OCI-LY7 (cell line): Measurements from ENCODE around the gene CHRNG. TPM values are rescaled to one million over a fixed set of nuclear protein-coding genes. Genes with fewer than 3 reads are reported as not detected.

ENCODE experiments used
- BruUV-seq: library from RNA; stranded (reverse); fragments of 400-500 nt; replicated peaks from 2 replicates; lab custom pipeline; 2021; lab: Mats Ljungman, UMichigan
- CTCF ChIA-PET: fragments of 300-600 bp; sonication (Branson Sonifier 250); formaldehyde crosslinking; loops from one replicate; lab custom pipeline; 2022; ENCODE audit warnings: antibody characterized with exemption; ENCODE audit not compliant: unreplicated experiment; lab: Charles Lee
- POLR2A ChIA-PET: fragments of 300-600 bp; sonication (Branson Sonifier 250); formaldehyde crosslinking; loops from one replicate; lab custom pipeline; 2022; ENCODE audit warnings: antibody characterized with exemption; lab: Charles Lee
- DNase-seq: peaks from one replicate; pipeline ENCODE4 v3.0.0-alpha.2; 2015; ENCODE audit warnings: low spot score
- H2AFZ ChIP-seq: fragments of 200-600 bp; sonication (generic), shearing (Covaris generic); 2 replicates; pipeline ENCODE4 v1.6.1; 2014; ENCODE audit warnings: mild to moderate bottlenecking, antibody characterized with exemption, low read length, moderate library complexity
- H3K27ac ChIP-seq: fragments of 200-600 bp; sonication (generic); 2 replicates; pipeline ENCODE4 v1.5.1; 2014; ENCODE audit warnings: mixed run types, low read depth, mild to moderate bottlenecking, moderate library complexity, low read length, inconsistent platforms; ENCODE audit not compliant: poor library complexity, severe bottlenecking
- H3K36me3 ChIP-seq: fragments of 200-600 bp; sonication (generic); 2 replicates; pipeline ENCODE4 v1.6.1; 2014; ENCODE audit warnings: mild to moderate bottlenecking, antibody characterized with exemption, low read length, moderate library complexity, mixed read lengths; ENCODE audit not compliant: insufficient read depth
- H3K4me1 ChIP-seq: fragments of 200-600 bp; sonication (generic); 2 replicates; pipeline ENCODE4 v1.5.1; 2014; ENCODE audit warnings: mild to moderate bottlenecking, low read length; ENCODE audit not compliant: insufficient read depth, poor library complexity, severe bottlenecking
- H3K4me2 ChIP-seq: fragments of 200-600 bp; sonication (generic); 2 replicates; pipeline ENCODE4 v1.6.1; 2014; ENCODE audit warnings: mild to moderate bottlenecking, low read length
- H3K4me3 ChIP-seq: fragments of 200-600 bp; sonication (generic); 2 replicates; pipeline ENCODE4 v1.5.1; 2014; ENCODE audit warnings: mild to moderate bottlenecking, low read depth, low read length; ENCODE audit not compliant: poor library complexity, severe bottlenecking
- H3K79me2 ChIP-seq: fragments of 200-600 bp; sonication (generic); 2 replicates; pipeline ENCODE4 v1.6.1; 2016; ENCODE audit warnings: low read depth, mild to moderate bottlenecking, low read length, moderate library complexity, mixed read lengths; ENCODE audit not compliant: insufficient read depth
- H3K9me2 ChIP-seq: fragments of 200-600 bp; sonication (generic); 2 replicates; pipeline ENCODE4 v1.6.1; 2016; ENCODE audit warnings: mild to moderate bottlenecking, low read length, mixed read lengths; ENCODE audit not compliant: insufficient read depth
- H3K9me3 ChIP-seq: fragments of 200-600 bp; sonication (generic); 2 replicates; pipeline ENCODE4 v1.6.1; 2014; ENCODE audit warnings: mild to moderate bottlenecking, mixed run types, low read length, mixed read lengths
- H4K20me1 ChIP-seq: fragments of 200-600 bp; sonication (generic); 2 replicates; pipeline ENCODE4 v1.6.1; 2014; ENCODE audit warnings: mild to moderate bottlenecking, antibody characterized with exemption, low read length, moderate library complexity, mixed read lengths; ENCODE audit not compliant: insufficient read depth
- EZH2phosphoT487 ChIP-seq: fragments of 200-600 bp; sonication (generic); IDR thresholded peaks from 2 replicates; pipeline ENCODE4 v1.6.1; 2018; ENCODE audit warnings: low read depth, borderline replicate concordance, mild to moderate bottlenecking, mixed run types, antibody characterized with exemption, low read length, moderate library complexity, mixed read lengths
- intact Hi-C: fragments of 100-400 bp; cut with micrococcal nuclease; formaldehyde crosslinking; loops from one replicate; pipeline ENCODE4 v1.10.0; 2022; ENCODE audit not compliant: unreplicated experiment
- total RNA-seq, 2 experiments: library from RNA; depleted of rRNA in 1 of 2; stranded (reverse); fragments of >200 nt in 1 of 2; shearing (Covaris generic) in 1 of 2; gene quantifications; 2 replicates each; pipeline ENCODE4 v1.2.3, GENCODE V29; 2014 to 2022
- TF ChIP-seq, protein P1 (sequence below): fragments of 200-600 bp; sonication (generic); conservative IDR thresholded peaks from 2 replicates; pipeline ENCODE4 v1.5.1; 2014; ENCODE audit warnings: mild to moderate bottlenecking, antibody characterized with exemption, low read length, moderate library complexity, mixed read lengths

Gene CHRNG
- total RNA-seq, 2 experiments from 2014 or later = not detected

DNA sequence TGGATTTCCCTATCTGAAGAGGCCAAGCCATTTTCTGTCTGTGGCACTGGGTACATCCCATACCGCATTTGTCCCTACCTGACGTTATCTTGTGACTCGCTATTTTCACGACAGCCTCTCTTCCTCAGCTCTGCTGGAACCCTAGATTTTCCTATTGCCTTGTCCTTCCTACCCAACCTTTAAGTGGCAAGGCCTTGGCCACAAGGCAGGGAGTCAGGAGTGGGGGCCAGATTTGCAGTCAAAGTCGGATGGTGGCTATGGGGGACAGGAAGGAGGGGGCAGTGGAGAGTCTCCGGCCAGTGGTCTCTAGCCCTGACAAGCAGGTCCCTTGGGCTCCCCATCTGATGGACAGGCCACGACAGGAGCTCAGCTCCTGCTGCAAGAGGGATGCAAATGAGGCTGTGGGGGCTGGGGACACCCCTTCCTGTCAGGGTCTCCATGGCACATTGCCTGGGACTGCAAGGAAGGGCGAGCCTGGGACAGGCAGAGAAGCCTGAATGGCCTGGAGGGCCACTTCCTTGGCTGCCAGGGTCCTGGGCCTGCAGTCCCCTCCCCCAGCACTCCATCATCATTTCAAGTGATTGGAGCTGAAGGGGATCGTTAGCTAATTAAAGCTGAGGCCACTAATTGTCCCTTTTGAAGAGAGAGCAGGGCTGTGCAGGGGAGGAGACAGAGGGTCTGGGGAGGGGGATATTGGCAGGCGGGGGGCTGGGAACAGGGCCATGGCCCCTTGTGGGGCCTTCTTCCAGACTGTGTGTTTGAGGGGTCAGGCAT is 45.6 kb upstream of the CHRNG start:
- intact Hi-C loops = no loop called here
- H3K4me3 ChIP-seq = no peak overlapping the region
- ChIA-PET POLR2A (no interaction called here), CTCF (no interaction called here)
- no peak for DNase-seq
- no peak overlapping the region for H3K27ac ChIP-seq
- H3K79me2 ChIP-seq = no peaks in the 10 kb centered on the region
- no peaks in the 10 kb centered on the region for H4K20me1 ChIP-seq
- H3K4me1 ChIP-seq = no peaks in the 10 kb centered on the region
- H3K36me3 ChIP-seq = no peaks in the 10 kb centered on the region
- no TSS peak for BruUV-seq
- H3K9me3 ChIP-seq = no peaks in the 10 kb centered on the region
- H3K9me2 ChIP-seq = no peaks in the 10 kb centered on the region
- TF ChIP-seq EZH2phosphoT487 = no peak
- no peak overlapping the region for H2AFZ ChIP-seq
- H3K4me2 ChIP-seq = no peak overlapping the region

GRCh38 chr2:232494542-232494941 is 45.0 kb upstream of the CHRNG start:
- Histone ChIP-seq H3K4me2 (no peak overlapping the region), H3K36me3 (no peaks in the 10 kb centered on the region), H3K9me3 (no peaks in the 10 kb centered on the region), H3K27ac (no peak overlapping the region), H4K20me1 (no peaks in the 10 kb centered on the region), H2AFZ (no peak overlapping the region), H3K79me2 (no peaks in the 10 kb centered on the region), H3K9me2 (no peaks in the 10 kb centered on the region), H3K4me3 (no peak overlapping the region), H3K4me1 (no peaks in the 10 kb centered on the region)
- ChIA-PET CTCF (no interaction called here), POLR2A (no interaction called here)
- intact Hi-C loops = no loop called here
- DNase-seq = no peak
- no TSS peak for BruUV-seq
- TF ChIP-seq EZH2phosphoT487 = no peak
- TF ChIP-seq, protein P1, sequence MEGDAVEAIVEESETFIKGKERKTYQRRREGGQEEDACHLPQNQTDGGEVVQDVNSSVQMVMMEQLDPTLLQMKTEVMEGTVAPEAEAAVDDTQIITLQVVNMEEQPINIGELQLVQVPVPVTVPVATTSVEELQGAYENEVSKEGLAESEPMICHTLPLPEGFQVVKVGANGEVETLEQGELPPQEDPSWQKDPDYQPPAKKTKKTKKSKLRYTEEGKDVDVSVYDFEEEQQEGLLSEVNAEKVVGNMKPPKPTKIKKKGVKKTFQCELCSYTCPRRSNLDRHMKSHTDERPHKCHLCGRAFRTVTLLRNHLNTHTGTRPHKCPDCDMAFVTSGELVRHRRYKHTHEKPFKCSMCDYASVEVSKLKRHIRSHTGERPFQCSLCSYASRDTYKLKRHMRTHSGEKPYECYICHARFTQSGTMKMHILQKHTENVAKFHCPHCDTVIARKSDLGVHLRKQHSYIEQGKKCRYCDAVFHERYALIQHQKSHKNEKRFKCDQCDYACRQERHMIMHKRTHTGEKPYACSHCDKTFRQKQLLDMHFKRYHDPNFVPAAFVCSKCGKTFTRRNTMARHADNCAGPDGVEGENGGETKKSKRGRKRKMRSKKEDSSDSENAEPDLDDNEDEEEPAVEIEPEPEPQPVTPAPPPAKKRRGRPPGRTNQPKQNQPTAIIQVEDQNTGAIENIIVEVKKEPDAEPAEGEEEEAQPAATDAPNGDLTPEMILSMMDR = no peak

GRCh38 chr2:232495292-232495691 is 44.2 kb upstream of the CHRNG start:
- Histone ChIP-seq H3K4me1 (no peaks in the 10 kb centered on the region), H3K79me2 (no peaks in the 10 kb centered on the region), H3K4me2 (no peak overlapping the region), H3K36me3 (no peaks in the 10 kb centered on the region), H4K20me1 (no peaks in the 10 kb centered on the region), H3K9me2 (no peaks in the 10 kb centered on the region), H3K9me3 (no peaks in the 10 kb centered on the region), H3K4me3 (no peak overlapping the region), H3K27ac (no peak overlapping the region), H2AFZ (no peak overlapping the region)
- intact Hi-C loops = no loop called here
- no peak for DNase-seq
- TF ChIP-seq, protein P1 = no peak
- no peak for TF ChIP-seq EZH2phosphoT487
- POLR2A ChIA-PET = no interaction called here
- no TSS peak for BruUV-seq
- CTCF ChIA-PET = no interaction called here
